ENCODE results near the gene APOF. TPM values are rescaled to one million over a fixed set of nuclear protein-coding genes. Genes with fewer than 3 reads are reported as not detected.
A peak's percentile ranks its signal among the peaks of the same experiment; 100 is the strongest.

Gene APOF
- total and polyA plus RNA-seq, 9 of the 15 experiments (the other 6 are each of a cell fraction or from before 2014, with no cell fraction given), result 0.09 to 0.15 (median 0.12) TPM; not detected in 5

DNA sequence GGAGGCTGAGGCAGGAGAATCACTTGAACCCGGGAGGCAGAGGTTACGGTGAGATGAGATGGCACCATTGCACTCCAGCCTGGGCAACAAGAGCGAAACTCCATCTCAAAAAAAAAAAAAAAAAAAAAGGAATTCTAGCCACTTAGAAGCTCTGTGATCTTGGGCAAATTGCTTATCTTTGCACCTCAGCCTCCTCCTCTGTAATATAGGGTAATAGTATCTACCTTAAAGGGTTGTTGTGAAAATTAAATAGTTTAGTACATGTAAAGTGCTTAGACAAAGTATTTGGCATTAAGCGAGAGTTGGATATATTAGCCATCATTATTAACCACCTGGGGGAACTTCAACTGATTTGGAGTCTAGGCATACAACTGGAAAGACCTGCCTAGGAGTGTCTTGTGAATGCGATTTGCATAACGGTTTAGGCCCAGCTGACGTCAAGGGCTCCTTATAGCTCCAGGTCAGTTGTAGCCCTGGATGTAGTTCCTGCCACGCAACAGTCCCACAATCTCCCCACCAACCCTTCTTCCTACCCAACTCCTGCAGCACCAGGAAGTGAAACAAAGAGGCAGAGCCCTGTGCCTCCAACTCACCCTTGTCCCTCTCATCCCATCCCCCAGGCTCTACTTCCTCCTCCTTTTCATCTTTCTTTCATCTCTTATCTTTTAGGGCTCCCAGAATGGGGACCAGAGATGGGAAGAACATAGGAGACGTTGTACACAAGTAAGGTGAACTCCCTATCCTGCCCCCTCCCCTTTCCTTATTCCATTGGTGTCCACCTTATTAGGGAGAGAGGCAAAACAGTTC, 26.1 kb downstream of the APOF start (continued):
- TF ChIP-seq SRSF3 (IDR thresholded peaks at IDR 0.05; ENCODE audit: insufficient read depth, low read length) (no peak), U2AF2 (optimal IDR thresholded peaks at IDR 0.05; ENCODE audit: low read depth, low read length) (no peak), ZNF699 (CRISPR knock-in tag; IDR thresholded peaks at IDR 0.05; ENCODE audit: insufficient replicate concordance) (no peak), ZNF175 (CRISPR knock-in tag; IDR thresholded peaks at IDR 0.05; ENCODE audit: low read depth) (peak; percentile 84; the same call in 1 of the 2 replicates), ETV6 (IDR thresholded peaks at IDR 0.05; ENCODE audit: borderline replicate concordance in 1 of 2, low read depth in 2 of 2, low read length in 1 of 2) (peak; percentile 65 to 73; a peak in 2 of 4 replicates), ETV6 (CRISPR knock-in tag; IDR thresholded peaks at IDR 0.05; ENCODE audit: borderline replicate concordance) (no peak), COPS2 (conservative IDR thresholded peaks at IDR 0.05) (no peak), TAF7 (tag; IDR thresholded peaks at IDR 0.05) (no peak), XRCC4 (IDR thresholded peaks at IDR 0.05; ENCODE audit: extremely low read depth, insufficient read depth, insufficient read length) (no peak), SAP30 (IDR thresholded peaks at IDR 0.05; ENCODE audit: borderline replicate concordance, insufficient read depth, low read depth, low read length, poor library complexity, severe bottlenecking) (no peak), JUNB (CRISPR knock-in tag; conservative IDR thresholded peaks at IDR 0.05) (no peak), KLF10 (CRISPR knock-in tag; IDR thresholded peaks at IDR 0.05) (no peak), PML (IDR thresholded peaks at IDR 0.05; ENCODE audit: low read length) (peak; percentile 12; the same call in 1 of the 2 replicates), CBFB (CRISPR knock-in tag; IDR thresholded peaks at IDR 0.05) (no peak), SMC3 (conservative IDR thresholded peaks at IDR 0.05; ENCODE audit: insufficient read depth, low read depth, low read length) (no peak), CHD1 (IDR thresholded peaks at IDR 0.05; ENCODE audit: low read length) (no peak), POLR2A (conservative IDR thresholded peaks at IDR 0.05) (peak; percentile 78), ZNF253 (CRISPR knock-in tag; conservative IDR thresholded peaks at IDR 0.05) (no peak)
- TF ChIP-seq, protein P1, sequence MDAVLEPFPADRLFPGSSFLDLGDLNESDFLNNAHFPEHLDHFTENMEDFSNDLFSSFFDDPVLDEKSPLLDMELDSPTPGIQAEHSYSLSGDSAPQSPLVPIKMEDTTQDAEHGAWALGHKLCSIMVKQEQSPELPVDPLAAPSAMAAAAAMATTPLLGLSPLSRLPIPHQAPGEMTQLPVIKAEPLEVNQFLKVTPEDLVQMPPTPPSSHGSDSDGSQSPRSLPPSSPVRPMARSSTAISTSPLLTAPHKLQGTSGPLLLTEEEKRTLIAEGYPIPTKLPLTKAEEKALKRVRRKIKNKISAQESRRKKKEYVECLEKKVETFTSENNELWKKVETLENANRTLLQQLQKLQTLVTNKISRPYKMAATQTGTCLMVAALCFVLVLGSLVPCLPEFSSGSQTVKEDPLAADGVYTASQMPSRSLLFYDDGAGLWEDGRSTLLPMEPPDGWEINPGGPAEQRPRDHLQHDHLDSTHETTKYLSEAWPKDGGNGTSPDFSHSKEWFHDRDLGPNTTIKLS (IDR thresholded peaks at IDR 0.05; ENCODE audit: borderline replicate concordance, low read depth), result peak; percentile 97
- TF ChIP-seq, protein P2, sequence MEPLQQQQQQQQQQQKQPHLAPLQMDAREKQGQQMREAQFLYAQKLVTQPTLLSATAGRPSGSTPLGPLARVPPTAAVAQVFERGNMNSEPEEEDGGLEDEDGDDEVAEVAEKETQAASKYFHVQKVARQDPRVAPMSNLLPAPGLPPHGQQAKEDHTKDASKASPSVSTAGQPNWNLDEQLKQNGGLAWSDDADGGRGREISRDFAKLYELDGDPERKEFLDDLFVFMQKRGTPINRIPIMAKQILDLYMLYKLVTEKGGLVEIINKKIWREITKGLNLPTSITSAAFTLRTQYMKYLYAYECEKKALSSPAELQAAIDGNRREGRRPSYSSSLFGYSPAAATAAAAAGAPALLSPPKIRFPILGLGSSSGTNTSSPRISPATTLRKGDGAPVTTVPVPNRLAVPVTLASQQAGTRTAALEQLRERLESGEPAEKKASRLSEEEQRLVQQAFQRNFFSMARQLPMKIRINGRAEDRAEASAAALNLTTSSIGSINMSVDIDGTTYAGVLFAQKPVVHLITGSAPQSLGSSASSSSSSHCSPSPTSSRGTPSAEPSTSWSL (CRISPR knock-in tag; IDR thresholded peaks at IDR 0.05; ENCODE audit: borderline replicate concordance), result no peak
- TF ChIP-seq, protein P3, sequence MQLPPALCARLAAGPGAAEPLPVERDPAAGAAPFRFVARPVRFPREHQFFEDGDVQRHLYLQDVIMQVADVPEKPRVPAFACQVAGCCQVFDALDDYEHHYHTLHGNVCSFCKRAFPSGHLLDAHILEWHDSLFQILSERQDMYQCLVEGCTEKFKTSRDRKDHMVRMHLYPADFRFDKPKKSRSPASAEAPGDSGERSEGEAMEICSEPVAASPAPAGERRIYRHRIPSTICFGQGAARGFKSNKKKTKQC (CRISPR knock-in tag; IDR thresholded peaks at IDR 0.05), result no peak
- TF ChIP-seq, protein P4, sequence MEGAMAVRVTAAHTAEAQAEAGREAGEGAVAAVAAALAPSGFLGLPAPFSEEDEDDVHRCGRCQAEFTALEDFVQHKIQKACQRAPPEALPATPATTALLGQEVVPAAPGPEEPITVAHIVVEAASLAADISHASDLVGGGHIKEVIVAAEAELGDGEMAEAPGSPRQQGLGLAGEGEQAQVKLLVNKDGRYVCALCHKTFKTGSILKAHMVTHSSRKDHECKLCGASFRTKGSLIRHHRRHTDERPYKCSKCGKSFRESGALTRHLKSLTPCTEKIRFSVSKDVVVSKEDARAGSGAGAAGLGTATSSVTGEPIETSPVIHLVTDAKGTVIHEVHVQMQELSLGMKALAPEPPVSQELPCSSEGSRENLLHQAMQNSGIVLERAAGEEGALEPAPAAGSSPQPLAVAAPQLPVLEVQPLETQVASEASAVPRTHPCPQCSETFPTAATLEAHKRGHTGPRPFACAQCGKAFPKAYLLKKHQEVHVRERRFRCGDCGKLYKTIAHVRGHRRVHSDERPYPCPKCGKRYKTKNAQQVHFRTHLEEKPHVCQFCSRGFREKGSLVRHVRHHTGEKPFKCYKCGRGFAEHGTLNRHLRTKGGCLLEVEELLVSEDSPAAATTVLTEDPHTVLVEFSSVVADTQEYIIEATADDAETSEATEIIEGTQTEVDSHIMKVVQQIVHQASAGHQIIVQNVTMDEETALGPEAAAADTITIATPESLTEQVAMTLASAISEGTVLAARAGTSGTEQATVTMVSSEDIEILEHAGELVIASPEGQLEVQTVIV (CRISPR knock-in tag; IDR thresholded peaks at IDR 0.05; ENCODE audit: borderline replicate concordance), result no peak

Measured in K562 (cell line).